SK-N-SH (cell line): ENCODE data around the gene TSSK3.

ENCODE experiments used
- CTCF ChIP-seq: fragments of 200-600 bp; sonication (generic); IDR thresholded peaks from 2 replicates; pipeline ENCODE4 v1.6.1; 2017; ENCODE audit warnings: antibody characterized with exemption, mild to moderate bottlenecking, moderate library complexity
- FOSL2 ChIP-seq: IDR thresholded peaks from 2 replicates; pipeline ENCODE4 v1.4.0; 2012; ENCODE audit warnings: low read depth, mild to moderate bottlenecking, moderate library complexity, borderline replicate concordance
- FOXJ3 ChIP-seq: sonication (generic); formaldehyde crosslinking; IDR thresholded peaks from 2 replicates; pipeline ENCODE4 v1.5.1; 2020; ENCODE audit warnings: mild to moderate bottlenecking, missing genetic modification reagents
- MAX ChIP-seq: IDR thresholded peaks from 2 replicates; pipeline ENCODE4 v1.4.0; 2012; ENCODE audit warnings: low read depth
- MXI1 ChIP-seq: IDR thresholded peaks from 2 replicates; pipeline ENCODE4 v1.6.1; 2012; ENCODE audit warnings: mild to moderate bottlenecking, low read depth, low read length, improper control_type of control experiment
- NRF1 ChIP-seq: IDR thresholded peaks from 2 replicates; pipeline ENCODE4 v1.6.1; 2012; ENCODE audit warnings: low read depth, mild to moderate bottlenecking, low read length
- RCOR1 ChIP-seq: fragments of 150-350 bp; IDR thresholded peaks from 2 replicates; pipeline ENCODE4 v1.6.1; 2017; ENCODE audit warnings: antibody characterized with exemption, low read length
- REST ChIP-seq: IDR thresholded peaks from 2 replicates; pipeline ENCODE4 v1.6.1; 2012; ENCODE audit warnings: mild to moderate bottlenecking, low read depth, low read length, moderate library complexity
- YY1 ChIP-seq: IDR thresholded peaks from 2 replicates; pipeline ENCODE4 v1.4.0; 2012; ENCODE audit warnings: low read depth, mild to moderate bottlenecking

DNA sequence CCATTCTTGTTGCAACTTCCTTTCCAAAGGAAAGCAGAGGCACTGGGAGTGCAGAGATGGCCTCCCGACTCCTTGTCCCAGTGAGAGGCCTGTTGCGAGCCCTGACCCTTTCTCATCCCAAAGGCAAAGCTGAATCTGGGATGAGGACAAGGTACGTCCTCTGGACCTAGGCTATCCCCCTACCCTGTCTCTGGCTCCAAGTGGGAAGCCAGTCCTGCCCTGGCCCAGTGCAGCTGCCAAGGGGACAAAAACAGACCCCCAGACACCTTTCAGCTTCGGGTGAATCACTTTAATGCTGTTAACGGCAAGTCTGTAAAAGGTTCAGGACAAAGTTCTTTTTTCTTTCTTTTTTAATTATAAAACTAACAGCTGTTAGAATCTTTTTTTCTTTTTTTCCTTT lies 2.5 kb downstream of the TSSK3 start:
- no peak for TF ChIP-seq FOSL2
- TF ChIP-seq CTCF, result no peak
- no peak for TF ChIP-seq NRF1
- no peak for TF ChIP-seq REST
- no peak for TF ChIP-seq FOXJ3 (CRISPR knock-in tag)
- TF ChIP-seq MAX, result no peak
- TF ChIP-seq YY1, result no peak
- TF ChIP-seq RCOR1, result no peak
- TF ChIP-seq MXI1, result no peak
